ENCODE data around the gene CCDC69. TPM values are rescaled to one million over a fixed set of nuclear protein-coding genes. Genes with fewer than 3 reads are reported as not detected.
"Not testable (repeated sequence)": the region's sequence is repeated elsewhere in the genome, so short reads cannot be mapped to it uniquely, and the experiment has no call there.

Gene CCDC69
- polyA plus RNA-seq, 1 donor: 5.3 TPM

DNA sequence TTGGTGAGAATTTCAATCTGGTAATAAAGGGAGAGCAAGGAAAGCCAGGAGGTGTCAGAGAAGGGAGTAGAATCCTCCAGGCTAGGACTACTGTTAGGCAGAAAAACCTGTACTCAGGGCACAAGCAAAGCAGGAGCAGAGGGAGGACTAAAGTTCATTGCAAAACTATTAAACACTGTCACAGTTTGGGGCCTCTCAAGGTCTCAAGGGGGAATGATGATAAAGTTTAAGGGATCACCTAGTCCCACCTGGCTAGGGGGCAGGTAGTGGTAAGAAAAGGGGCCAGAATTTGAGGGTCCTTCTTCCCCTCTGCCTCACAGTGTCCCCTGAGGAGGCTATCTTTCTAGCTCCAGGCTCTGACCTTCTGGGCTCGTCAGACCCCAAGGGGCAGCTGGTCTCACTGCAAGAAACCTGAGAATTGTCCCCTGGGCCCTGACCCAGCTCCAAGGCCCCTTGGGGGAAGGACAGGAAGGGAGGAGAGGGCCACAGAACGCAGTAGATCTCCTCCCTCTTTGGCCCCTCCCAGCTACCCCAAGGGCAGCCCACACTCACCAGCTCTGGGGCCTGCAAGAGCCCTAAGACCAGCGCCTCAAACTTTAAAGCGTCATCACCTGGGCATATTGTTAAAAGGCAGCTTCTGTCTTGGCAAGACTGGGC lies 974 bp downstream of the CCDC69 start:
- DNase-seq: no peak

GRCh38 chr5:151222054-151222789 lies 1.7 kb downstream of the CCDC69 start:
- no peak for DNase-seq

- no peak for DNase-seq
Measured at GRCh38 chr5:151221574-151221973, 2.3 kb downstream of the CCDC69 start.

DNA sequence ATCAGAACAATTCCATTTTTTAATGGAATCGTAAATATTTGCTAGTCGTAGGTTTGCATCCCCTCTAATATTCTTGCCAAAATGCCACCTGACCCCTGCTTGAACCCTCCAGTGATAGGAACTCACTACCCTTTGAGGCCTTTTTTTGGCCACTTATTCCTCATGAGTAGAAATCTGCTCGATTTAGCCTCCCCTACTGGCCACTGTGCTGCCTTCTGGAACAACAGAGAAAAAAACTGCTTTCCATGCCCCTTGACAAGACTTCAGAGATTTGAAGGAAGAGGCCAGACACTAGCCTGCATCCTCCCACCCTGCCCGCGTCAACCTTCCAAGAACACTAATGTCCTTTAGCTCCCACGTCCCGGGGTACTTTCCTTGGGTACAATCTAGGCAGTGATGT lies 4.1 kb downstream of the CCDC69 start:
- DNase-seq: no peak

DNA sequence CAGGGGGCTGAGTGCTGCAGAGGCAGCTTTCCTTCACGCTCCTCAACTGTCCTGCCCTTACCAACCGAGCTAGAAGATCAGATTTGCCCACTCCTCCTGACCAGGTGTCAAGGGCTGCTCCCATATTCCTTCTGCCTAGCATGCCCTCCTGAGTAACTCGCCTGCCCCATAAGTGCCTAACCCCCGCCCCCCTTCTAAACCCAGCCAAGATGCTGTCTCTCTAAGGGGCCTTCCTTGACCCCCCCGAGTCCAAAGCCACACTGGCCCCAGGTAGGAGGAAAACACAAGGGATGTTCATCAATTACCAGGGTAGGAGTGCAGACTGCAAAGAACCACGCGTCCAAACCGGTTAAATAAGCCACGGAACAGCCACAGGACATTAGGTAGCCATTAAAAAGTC lies 4.8 kb downstream of the CCDC69 start:
- no peak for DNase-seq

DNA sequence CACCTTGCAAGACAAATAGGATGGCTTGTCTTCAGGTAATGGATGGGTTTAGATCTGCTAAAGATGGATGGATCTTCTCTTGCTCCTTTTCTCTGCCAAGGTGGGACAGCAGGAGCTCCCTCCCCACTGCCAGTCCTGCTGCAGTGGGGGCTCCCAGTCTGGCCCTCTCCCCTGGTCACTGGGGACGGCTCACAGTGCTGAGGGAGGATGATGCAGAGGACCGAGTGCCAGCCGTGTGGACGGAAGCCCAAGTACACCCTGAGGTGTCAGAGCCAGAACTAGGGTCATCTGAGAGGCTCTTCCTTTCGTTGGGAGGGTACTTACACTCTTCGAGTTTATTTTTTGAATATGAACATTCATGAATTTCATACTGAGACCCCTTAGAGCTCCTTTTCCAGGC lies 5.7 kb downstream of the CCDC69 start:
- DNase-seq: no peak

DNA sequence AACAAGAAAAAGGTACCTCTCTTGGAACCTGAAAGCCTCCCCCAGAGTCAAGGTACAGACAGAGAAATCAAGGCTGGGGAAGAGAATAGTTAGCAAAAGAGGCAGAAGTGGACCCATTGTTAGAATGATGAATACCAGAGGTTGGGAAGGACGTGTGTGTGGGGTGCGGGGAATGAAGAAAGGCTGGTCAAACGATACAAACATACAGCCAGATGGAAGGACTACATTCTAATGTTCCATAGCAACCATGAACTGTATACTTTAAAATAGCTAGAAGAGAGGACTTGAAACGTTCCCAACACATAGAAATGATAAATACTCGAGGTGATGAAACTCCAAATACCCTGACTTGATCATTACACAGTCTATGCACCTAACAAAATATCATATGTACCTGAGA lies 7.1 kb downstream of the CCDC69 start:
- DNase-seq: no peak

- DNase-seq: no peak
Measured at GRCh38 chr5:151215546-151215880, 8.4 kb downstream of the CCDC69 start.

DNA sequence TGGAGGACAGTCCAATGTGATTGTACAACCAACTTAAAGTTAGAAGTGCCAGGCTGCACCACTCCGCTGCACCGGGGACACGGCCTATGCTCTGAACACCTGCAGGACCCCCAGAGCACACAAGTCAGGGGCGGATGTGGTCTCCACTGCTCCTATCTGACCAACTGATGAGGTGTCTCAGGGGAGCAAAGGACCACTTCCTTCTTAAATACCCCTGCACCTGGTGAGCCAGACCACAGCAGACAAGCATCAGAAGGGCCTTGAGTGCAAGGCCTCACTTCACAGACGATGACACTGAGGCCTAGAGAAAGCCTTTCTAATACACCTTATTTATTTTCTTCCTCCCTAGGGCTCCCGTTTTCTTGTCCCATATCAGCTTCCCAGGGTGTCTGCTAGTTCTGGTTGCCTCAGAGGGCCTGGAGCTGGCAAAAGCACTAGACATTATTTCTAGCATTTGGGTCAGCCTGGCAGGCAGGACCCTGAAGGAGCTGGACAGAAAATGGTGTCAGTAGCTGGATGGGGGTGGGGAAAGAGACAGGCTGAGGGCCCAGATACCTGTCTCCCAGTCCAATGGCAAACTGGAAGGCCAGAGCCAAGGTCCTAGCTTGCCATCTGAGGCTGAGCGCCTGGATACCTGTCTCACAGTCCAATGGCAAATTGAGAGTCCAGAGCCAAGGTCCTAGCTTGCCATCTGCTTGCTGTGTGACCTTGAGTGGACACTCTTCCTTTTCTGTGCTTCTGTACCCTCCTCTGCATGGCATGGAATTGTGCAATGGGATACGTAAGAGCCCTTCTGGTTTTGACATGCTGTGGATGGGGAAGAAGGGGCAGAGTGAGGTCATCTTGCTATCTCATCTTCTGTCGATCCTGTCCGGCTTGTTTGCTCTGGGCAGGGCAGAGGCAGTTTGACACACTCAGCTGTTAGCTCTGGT lies 9.0 kb downstream of the CCDC69 start:
- no peak for DNase-seq

- no peak for DNase-seq
Measured at GRCh38 chr5:151213803-151214613, 9.9 kb downstream of the CCDC69 start.

DNA sequence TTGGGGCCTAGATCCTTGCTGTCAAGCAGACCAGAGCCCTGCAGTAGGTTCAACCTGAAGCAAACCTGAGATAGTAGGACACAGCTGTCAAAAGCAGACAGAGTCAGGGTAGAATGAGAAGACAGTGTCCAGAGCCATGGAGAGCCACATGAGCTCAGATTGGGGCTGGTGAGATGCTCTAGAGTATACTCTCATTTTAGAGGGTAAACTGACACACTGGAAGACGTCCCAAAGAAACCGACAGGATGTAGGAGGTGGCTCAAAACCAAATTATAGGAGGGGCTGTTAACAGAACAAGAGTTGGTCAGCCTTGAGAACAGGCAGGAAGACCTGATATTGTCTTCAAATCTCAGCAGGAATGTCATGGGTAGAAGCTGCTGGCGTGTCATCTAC lies 11.5 kb downstream of the CCDC69 start:
- DNase-seq: no peak

DNA sequence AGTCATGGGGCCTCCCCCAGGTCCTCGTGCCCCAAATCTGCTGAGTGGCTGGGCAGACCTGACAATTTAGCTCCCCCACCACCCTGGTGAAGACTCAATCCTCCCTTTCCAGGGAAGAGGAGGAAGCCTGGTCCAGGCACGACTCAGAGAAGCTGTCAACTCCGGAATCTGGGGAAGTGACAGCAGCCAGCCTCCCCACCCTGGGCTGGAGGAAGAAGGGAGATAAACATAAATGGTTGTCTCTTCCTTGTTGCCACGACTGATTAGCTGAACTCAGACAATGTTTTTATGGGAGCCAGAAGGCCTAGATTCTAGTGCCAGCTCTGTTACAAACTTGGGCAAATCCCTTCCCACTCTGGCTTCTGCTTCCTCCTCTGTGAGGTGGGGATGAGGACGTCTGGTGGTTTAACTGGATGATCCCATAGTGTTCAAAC lies 15.4 kb downstream of the CCDC69 start:
- DNase-seq: no peak

DNA sequence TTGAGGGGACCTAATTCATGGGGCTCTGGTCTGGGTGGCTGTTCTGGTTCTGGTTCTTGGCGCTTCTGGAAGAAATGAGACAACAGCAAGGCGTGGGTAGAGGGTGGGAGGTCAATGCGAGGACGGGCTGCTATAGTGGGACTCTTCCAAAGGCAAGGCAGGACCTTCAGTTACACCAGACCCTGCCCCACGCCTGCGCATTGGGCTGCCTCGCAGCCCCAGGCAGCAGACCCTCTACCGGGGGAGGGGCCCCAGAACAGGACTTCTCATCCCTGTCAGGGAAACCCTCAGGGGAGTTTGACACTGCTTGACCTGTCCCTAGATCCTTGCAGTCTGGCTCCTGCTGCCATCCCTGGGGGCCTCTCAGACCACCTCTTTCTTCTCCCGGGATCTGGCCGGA lies 18.5 kb downstream of the CCDC69 start:
- no peak for DNase-seq

- DNase-seq: no peak
Measured at GRCh38 chr5:151204051-151204450, 19.8 kb downstream of the CCDC69 start.

- no peak for DNase-seq
Measured at GRCh38 chr5:151202381-151203139, 21.3 kb downstream of the CCDC69 start.

DNA sequence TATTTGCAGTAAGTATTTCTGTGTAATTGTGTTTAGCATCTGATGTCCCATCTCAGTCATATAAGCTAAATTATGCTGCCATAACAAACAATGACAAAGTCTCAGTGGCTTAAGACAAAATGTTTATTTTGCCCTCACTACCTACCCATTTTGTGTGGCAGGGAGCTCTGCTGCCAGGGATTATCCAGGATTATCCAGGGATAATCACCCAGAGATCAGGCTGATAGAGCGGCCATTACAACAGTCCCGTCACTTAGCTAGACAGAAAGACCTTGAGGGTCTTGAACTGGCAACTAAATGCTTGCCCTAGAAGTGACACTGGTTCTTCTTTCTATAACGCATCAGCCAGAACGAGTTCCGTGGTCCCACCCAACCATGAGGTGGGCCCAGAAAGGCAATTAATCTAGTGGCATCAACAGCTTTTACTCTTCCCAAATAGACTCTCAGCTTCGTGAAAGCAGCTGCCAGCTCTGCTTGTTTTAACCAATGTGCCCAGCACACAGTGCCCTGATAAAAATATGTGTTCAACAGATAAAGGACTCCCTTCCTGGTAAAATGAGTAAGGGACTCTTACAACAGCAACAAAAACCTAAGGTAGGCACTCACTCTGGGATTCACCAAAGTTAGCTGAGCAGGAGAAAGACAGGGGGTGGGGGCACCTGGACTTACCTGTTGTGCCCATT lies 22.8 kb downstream of the CCDC69 start:
- no peak for DNase-seq

DNA sequence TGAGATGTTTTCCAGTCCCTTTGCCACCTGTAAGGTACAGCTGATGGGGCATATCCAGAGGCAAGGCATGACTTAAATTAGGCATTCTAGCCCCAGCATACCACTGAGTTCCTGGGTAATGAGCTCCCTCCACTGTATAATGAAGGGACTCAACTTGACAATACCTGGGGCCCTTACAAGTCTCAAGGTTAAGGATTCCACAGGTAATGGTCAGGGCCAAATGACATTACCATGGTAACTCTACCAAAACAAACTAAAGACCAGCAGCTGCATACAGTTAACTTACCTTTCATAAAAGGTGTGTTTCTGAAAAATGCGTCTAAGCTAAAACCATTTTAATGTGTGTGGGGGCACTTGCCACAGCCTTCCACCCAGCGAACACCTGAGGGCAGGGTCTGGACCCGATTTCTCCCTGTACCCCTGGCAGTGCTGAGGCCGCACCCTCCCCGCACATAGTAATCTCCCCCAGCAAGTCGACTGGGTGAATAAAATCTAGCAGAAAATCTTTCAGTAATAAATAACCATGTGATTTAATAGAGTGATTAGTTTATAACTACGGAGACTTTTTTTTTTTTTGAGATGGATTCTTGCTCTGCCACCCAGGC lies 24.2 kb downstream of the CCDC69 start:
- no peak for DNase-seq

GRCh38 chr5:151198861-151199260 lies 25.0 kb downstream of the CCDC69 start:
- DNase-seq: no peak

- DNase-seq: not testable (repeated sequence)
Measured at GRCh38 chr5:151197291-151197600, 26.6 kb downstream of the CCDC69 start.

DNA sequence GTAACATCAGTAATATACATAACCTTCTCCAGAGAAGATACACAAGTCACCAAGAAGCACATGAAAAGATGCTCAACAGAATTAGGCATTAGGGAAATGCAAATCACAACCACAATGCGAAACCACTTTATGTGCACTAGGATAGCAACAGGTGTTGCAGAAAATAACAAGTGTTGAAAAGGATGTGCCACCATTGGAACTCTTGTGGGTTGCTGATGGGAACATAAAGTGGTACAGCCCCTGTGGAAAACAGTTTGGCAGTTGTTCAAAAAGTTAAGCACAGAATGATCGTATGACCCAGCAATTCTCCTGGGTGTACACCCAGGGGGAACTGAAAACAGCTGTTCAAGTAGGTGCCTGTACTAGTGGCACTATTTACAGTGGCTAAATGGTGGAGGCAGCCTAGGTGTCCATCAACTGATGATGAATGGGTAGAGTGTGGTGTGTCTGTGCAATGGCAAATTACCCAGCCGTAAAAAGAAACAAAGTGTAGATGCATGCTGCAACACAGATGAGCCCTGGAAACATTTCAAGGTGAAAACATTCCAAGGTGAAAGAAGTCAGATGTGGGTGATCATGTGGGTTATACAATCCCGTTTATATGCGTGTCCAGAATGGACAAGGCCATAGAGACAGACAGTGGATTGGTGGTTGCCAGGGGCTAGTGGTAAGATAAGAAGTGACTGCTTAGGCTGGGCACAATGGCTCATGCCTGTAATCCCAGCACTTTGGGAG lies 27.2 kb downstream of the CCDC69 start:
- DNase-seq: no peak
